Measurements from ENCODE around the gene CLCC1.

DNA sequence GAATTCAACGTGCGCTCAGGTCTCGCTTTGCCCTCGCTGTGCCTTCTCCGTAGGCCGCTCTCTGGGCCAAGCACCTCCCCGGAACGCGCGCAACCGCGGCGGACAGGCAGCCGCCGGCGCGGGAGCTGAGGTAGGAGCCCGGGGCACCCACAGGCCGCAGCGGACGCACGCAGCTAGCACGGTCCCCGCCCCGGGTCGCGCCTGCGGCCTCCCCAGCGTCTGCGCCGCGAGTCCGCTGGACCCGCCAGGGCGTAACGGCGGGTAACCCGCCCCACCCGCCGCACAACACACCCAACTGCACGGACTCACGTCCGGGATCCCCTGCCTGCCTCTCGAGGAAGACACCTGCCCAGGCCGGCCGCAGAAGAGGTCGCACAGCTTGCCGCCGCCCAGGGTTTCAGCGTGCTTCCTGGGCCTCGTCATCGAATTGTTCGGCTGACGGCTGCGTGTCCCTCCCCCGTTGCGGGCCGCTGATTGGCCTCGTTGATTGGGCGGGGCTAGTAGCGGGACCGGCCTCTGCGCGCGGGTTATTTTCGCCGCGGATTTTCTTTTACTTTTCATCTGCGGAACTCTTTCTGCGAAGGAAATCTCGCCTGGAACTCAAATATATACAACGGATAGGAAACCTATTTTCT, at the start of gene CLCC1:
- peak in 1 of 6 experiments; percentile 26 for TF ChIP-seq CTCF (IDR thresholded peaks at IDR 0.05)
- peak; percentile 88 to 91 for TF ChIP-seq POLR2A (IDR thresholded peaks at IDR 0.05)

Data from Peyer's patch (tissue), 4 donors.